Loucy (cell line): ENCODE measurements around the gene SDR9C7.
"Not testable (repeated sequence)": the region's sequence is repeated elsewhere in the genome, so short reads cannot be mapped to it uniquely, and the experiment has no call there.

Experiments used
- H2AFZ ChIP-seq: fragments of 200-600 bp; sonication (generic); 2 replicates; pipeline ENCODE4 v1.6.0; 2016; ENCODE audit warnings: antibody characterized with exemption, mild to moderate bottlenecking, low read length, moderate library complexity
- H3F3A ChIP-seq: fragments of 200-600 bp; 2 replicates; pipeline ENCODE4 v1.6.0; 2016; ENCODE audit warnings: antibody characterized with exemption, low read depth, mild to moderate bottlenecking
- H3K27me3 ChIP-seq: fragments of 200-600 bp; sonication (generic); 2 replicates; pipeline ENCODE4 v1.6.1; 2014; ENCODE audit warnings: low read length, mild to moderate bottlenecking; ENCODE audit not compliant: insufficient read depth, poor library complexity, severe bottlenecking
- H3K36me3 ChIP-seq: fragments of 200-600 bp; sonication (generic); 2 replicates; pipeline ENCODE4 v1.6.1; 2016; ENCODE audit warnings: low read length; ENCODE audit not compliant: insufficient read depth
- H3K4me1 ChIP-seq: fragments of 200-600 bp; sonication (generic); 2 replicates; pipeline ENCODE4 v1.5.1; 2014; ENCODE audit warnings: low read length, mild to moderate bottlenecking; ENCODE audit not compliant: insufficient read depth, poor library complexity, severe bottlenecking
- H3K4me2 ChIP-seq: fragments of 200-600 bp; sonication (generic); 2 replicates; pipeline ENCODE4 v1.6.0; 2014; ENCODE audit warnings: antibody characterized with exemption, low read length, low read depth, mild to moderate bottlenecking; ENCODE audit not compliant: poor library complexity, severe bottlenecking
- H3K4me3 ChIP-seq: fragments of 200-600 bp; sonication (generic); 2 replicates; pipeline ENCODE4 v1.5.1; 2014; ENCODE audit warnings: low read length, mild to moderate bottlenecking, mixed read lengths; ENCODE audit not compliant: poor library complexity, severe bottlenecking
- H3K79me2 ChIP-seq: fragments of 200-600 bp; sonication (generic); 2 replicates; pipeline ENCODE4 v1.6.1; 2014; ENCODE audit warnings: low read length; ENCODE audit not compliant: insufficient read depth
- H3K9ac ChIP-seq: fragments of 200-600 bp; sonication (generic); 2 replicates; pipeline ENCODE4 v1.6.0; 2014; ENCODE audit warnings: mild to moderate bottlenecking, low read depth, low read length, moderate library complexity; ENCODE audit not compliant: poor library complexity, severe bottlenecking
- H3K9me2 ChIP-seq: fragments of 200-600 bp; sonication (generic); replicated peaks from 2 replicates; pipeline ENCODE4 v1.6.1; 2016; ENCODE audit warnings: low read depth, low read length, mixed read lengths
- H3K9me3 ChIP-seq: fragments of 200-600 bp; sonication (generic); 2 replicates; pipeline ENCODE4 v1.6.1; 2014; ENCODE audit warnings: mild to moderate bottlenecking, antibody characterized with exemption, low read length, low read depth; ENCODE audit not compliant: insufficient read depth
- H4K20me1 ChIP-seq: fragments of 200-600 bp; sonication (generic); 2 replicates; pipeline ENCODE4 v1.6.0; 2014; ENCODE audit warnings: antibody characterized with exemption, low read length, mild to moderate bottlenecking; ENCODE audit not compliant: insufficient read depth, poor library complexity, severe bottlenecking
- CTCF ChIP-seq: fragments of 200-600 bp; sonication (generic); conservative IDR thresholded peaks from 2 replicates; pipeline ENCODE4 v1.5.1; 2014; ENCODE audit warnings: mild to moderate bottlenecking, antibody characterized with exemption, low read length
- EZH2phosphoT487 ChIP-seq: fragments of 200-600 bp; IDR thresholded peaks from 2 replicates; pipeline ENCODE4 v1.6.1; 2018; ENCODE audit warnings: antibody characterized with exemption, mild to moderate bottlenecking, moderate library complexity, borderline replicate concordance

The SDR9C7 gene

GRCh38 chr12:56962247-56962646 lies 28.0 kb upstream of the SDR9C7 start:
- not testable (repeated sequence) for H3K27me3 ChIP-seq, H3K36me3 ChIP-seq, H3K4me2 ChIP-seq, H4K20me1 ChIP-seq, H3K4me1 ChIP-seq, H3K4me3 ChIP-seq, H3K9me2 ChIP-seq, H3K9ac ChIP-seq, H3F3A ChIP-seq, H2AFZ ChIP-seq, H3K79me2 ChIP-seq, H3K9me3 ChIP-seq

DNA sequence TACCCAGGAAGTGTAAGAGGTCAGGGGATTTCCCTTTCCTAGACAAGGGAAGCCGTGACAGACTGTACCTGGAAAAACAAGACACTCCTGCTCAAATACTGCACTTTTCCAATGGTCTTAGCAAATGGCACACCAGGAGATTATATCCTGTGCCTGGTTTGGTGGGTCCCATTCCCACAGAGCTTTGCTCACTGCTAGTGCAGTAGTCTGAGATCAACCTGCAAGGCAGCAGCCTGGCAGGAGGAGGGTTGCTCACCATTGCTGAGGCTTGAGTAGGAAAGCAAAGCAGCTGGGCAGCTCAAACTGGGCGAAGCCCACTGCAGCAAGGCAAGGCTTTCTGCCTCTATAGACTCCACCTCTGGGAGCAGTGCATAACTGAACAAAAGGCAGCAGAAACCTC lies 24.2 kb upstream of the SDR9C7 start:
- Histone ChIP-seq H4K20me1 (no peaks in the 10 kb centered on the region), H2AFZ (no peak overlapping the region), H3K36me3 (no peaks in the 10 kb centered on the region), H3K79me2 (no peaks in the 10 kb centered on the region), H3K4me1 (no peaks in the 10 kb centered on the region), H3F3A (no peaks in the 10 kb centered on the region), H3K4me3 (no peak overlapping the region), H3K9ac (no peak overlapping the region), H3K9me2 (no peaks in the 10 kb centered on the region), H3K9me3 (0 out of 2 replicates have a peak, but pooled peaks cover 3% of the 10 kb centered on the region), H3K4me2 (no peak overlapping the region), H3K27me3 (no peaks in the 10 kb centered on the region)
- TF ChIP-seq EZH2phosphoT487: no peak
- TF ChIP-seq CTCF: no peak

- no peak within 1 kb of the TSS for H3K4me3 ChIP-seq
- TF ChIP-seq EZH2phosphoT487 (no peak), CTCF (no peak)
- no peak within 1 kb of the TSS for H3K4me2 ChIP-seq
These were observed 23.2 kb upstream of the SDR9C7 start, which contains the start of gene RDH16 for GRCh38 chr12:56957229-56958052. RDH16 (minus strand) TSS chr12:56957608; CDS start chr12:56957462, 146 bp downstream.

More at GRCh38 chr12:56957229-56958052, 23.2 kb upstream of the SDR9C7 start, which contains the start of gene RDH16:
- Histone ChIP-seq H3F3A (no peaks in the 10 kb centered on the region), H3K36me3 (no peaks in the 10 kb centered on the region), H3K9me3 (0 out of 2 replicates have a peak, but pooled peaks cover 3% of the 10 kb centered on the region), H3K79me2 (no peaks in the 10 kb centered on the region), H3K4me1 (no peaks in the 10 kb centered on the region), H3K9ac (no peak within 1 kb of the TSS), H3K27me3 (no peaks in the 10 kb centered on the region), H3K9me2 (no peaks in the 10 kb centered on the region), H2AFZ (no peak within 1 kb of the TSS), H4K20me1 (no peaks in the 10 kb centered on the region)
